Measurements from ENCODE around the gene NFIC. TPM values are rescaled to one million over a fixed set of nuclear protein-coding genes. Genes with fewer than 3 reads are reported as not detected.

Gene NFIC
- polyA plus RNA-seq, 1 of the 3 experiments (the other 2 are of a cell fraction): 7.2 TPM

DNA sequence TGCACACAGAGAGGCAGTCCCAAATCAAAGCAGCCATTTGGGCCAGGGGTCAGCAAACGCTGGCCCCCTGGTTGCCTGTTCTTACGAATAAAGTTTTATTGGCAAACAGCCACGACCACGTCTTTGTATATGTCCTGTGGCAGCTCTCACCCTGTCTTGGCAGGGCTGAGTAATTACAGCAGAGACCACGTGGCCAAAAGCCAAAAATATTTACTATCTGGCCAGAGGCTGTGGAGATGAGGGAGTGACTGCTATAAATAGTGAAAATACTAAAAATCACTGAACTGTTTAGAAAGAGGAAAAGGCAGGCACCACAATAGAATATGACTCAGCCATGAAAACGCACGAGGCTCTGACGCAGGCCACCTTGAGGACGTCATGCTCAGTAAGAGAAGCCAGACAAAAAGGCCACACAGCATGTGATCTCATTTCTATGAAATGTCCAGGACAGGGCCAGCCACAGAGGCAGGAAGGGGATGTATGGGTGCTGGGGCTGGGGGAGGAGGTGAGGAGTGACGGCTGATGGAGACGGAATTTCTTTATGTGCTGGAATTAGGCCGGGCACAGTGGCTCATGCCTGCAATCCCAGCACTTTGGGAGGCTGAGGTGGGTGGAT lies 84.5 kb downstream of the NFIC start (continued):
- TF ChIP-seq FOSL2 (IDR thresholded peaks at IDR 0.05; ENCODE audit: borderline replicate concordance, low read depth) (peak; percentile 80; the same call in 1 of the 2 replicates), RCOR1 (IDR thresholded peaks at IDR 0.05; ENCODE audit: low read length) (0 out of 2 replicates have a peak, but pooled peaks have one; percentile 30), FOXM1 (IDR thresholded peaks at IDR 0.05; ENCODE audit: low read depth) (no peak), MAX (IDR thresholded peaks at IDR 0.05; ENCODE audit: low read depth) (peak; percentile 92), NFIC (IDR thresholded peaks at IDR 0.05; ENCODE audit: borderline replicate concordance) (peak; percentile 81), PBX3 (IDR thresholded peaks at IDR 0.05) (peak; percentile 75), YY1 (IDR thresholded peaks at IDR 0.05; ENCODE audit: low read depth) (no peak), TEAD4 (IDR thresholded peaks at IDR 0.05; ENCODE audit: borderline replicate concordance, insufficient read depth) (0 out of 2 replicates have a peak, but pooled peaks have one; percentile 38), TCF12 (IDR thresholded peaks at IDR 0.05) (peak; percentile 55; the same call in 1 of the 2 replicates), SIN3A (IDR thresholded peaks at IDR 0.05; ENCODE audit: borderline replicate concordance, low read depth, low read length) (no peak), SMC3 (IDR thresholded peaks at IDR 0.05; ENCODE audit: low read depth, low read length) (no peak)
- TF ChIP-seq, protein P1, sequence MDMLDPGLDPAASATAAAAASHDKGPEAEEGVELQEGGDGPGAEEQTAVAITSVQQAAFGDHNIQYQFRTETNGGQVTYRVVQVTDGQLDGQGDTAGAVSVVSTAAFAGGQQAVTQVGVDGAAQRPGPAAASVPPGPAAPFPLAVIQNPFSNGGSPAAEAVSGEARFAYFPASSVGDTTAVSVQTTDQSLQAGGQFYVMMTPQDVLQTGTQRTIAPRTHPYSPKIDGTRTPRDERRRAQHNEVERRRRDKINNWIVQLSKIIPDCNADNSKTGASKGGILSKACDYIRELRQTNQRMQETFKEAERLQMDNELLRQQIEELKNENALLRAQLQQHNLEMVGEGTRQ (IDR thresholded peaks at IDR 0.05; ENCODE audit: borderline replicate concordance, low read depth, low read length): no peak

- Histone ChIP-seq H3K9me3 (no peaks in the 10 kb centered on the region), H3K27ac (ENCODE audit: low read depth in 2 of 2, low read length in 1 of 2) (peak overlapping the region in 1 of 2 experiments; percentile 97; a peak in 2 of 4 replicates), H3K4me1 (ENCODE audit: control insufficient read depth in 1 of 2, insufficient read depth in 2 of 2, low read depth in 1 of 2, low read length in 1 of 2) (no peaks in the 10 kb centered on the region; a peak in 1 of 4 replicates), H3K4me2 (peak overlapping the region; percentile 44; the same call in 1 of the 2 replicates), H4K20me1 (ENCODE audit: insufficient read depth) (peaks cover 27% of the 10 kb centered on the region), H3K27me3 (ENCODE audit: insufficient read depth) (no peaks in the 10 kb centered on the region), H3K36me3 (replicated peaks in 1 of 2; ENCODE audit: control insufficient read depth in 1 of 2, insufficient read depth in 2 of 2, low read length in 1 of 2) (peaks cover 27 to 44% of the 10 kb centered on the region in 2 experiments), H3K79me2 (ENCODE audit: insufficient read depth) (peaks cover 28% of the 10 kb centered on the region; the same call in 1 of the 2 replicates), H3K4me3 (ENCODE audit: low read depth in 2 of 2, low read length in 1 of 2) (no peak overlapping the region), H3K9me2 (no peaks in the 10 kb centered on the region), H3K9ac (peak overlapping the region; percentile 64), H2AFZ (ENCODE audit: low read depth) (no peak overlapping the region), H3F3A (replicated peaks; ENCODE audit: insufficient read depth) (peaks cover 24% of the 10 kb centered on the region)
- WGBS (ENCODE audit: low lambda C conversion rate): 72% methylated on average over 10 of the region's 10 CpGs
- CTCF ChIA-PET: no interaction called here
- DNase-seq: peak; percentile 12
- TF ChIP-seq RCOR1 (IDR thresholded peaks at IDR 0.05; ENCODE audit: low read length) (no peak), GATA2 (CRISPR knock-in tag; IDR thresholded peaks at IDR 0.05) (no peak), SMC3 (IDR thresholded peaks at IDR 0.05; ENCODE audit: low read depth, low read length) (no peak), TCF12 (IDR thresholded peaks at IDR 0.05) (no peak), IRF3 (IDR thresholded peaks at IDR 0.05; ENCODE audit: low read depth, low read length) (no peak), SIN3A (IDR thresholded peaks at IDR 0.05; ENCODE audit: borderline replicate concordance, low read depth, low read length) (no peak)
- TF ChIP-seq, protein P1 (IDR thresholded peaks at IDR 0.05; ENCODE audit: borderline replicate concordance, low read depth, low read length): no peak
- POLR2A ChIA-PET: no interaction called here
Observed at GRCh38 chr19:3451451-3451866, 85.1 kb downstream of the NFIC start.

Measured in SK-N-SH (cell line).